ENCODE data around the gene MEX3B.

- TF ChIP-seq, protein P1, sequence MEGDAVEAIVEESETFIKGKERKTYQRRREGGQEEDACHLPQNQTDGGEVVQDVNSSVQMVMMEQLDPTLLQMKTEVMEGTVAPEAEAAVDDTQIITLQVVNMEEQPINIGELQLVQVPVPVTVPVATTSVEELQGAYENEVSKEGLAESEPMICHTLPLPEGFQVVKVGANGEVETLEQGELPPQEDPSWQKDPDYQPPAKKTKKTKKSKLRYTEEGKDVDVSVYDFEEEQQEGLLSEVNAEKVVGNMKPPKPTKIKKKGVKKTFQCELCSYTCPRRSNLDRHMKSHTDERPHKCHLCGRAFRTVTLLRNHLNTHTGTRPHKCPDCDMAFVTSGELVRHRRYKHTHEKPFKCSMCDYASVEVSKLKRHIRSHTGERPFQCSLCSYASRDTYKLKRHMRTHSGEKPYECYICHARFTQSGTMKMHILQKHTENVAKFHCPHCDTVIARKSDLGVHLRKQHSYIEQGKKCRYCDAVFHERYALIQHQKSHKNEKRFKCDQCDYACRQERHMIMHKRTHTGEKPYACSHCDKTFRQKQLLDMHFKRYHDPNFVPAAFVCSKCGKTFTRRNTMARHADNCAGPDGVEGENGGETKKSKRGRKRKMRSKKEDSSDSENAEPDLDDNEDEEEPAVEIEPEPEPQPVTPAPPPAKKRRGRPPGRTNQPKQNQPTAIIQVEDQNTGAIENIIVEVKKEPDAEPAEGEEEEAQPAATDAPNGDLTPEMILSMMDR (IDR thresholded peaks at IDR 0.05; ENCODE audit: low read length), result no peak
- TF ChIP-seq EZH2 (optimal IDR thresholded peaks at IDR 0.05; ENCODE audit: low read depth, low read length), result no peak
These were observed 6.9 kb upstream of the MEX3B start for GRCh38 chr15:82052751-82053150.
